OCI-LY1 (cell line): ENCODE results near the gene SLC26A11.

Source experiments
- H2AFZ ChIP-seq: fragments of 200-600 bp; sonication (generic), shearing (Covaris generic); 2 replicates; pipeline ENCODE4 v1.6.0; 2014; ENCODE audit warnings: antibody characterized with exemption, mild to moderate bottlenecking, low read length
- H3F3A ChIP-seq: fragments of 200-600 bp; sonication (generic), shearing (Covaris generic); 2 replicates; pipeline ENCODE4 v1.6.0; 2014; ENCODE audit warnings: mild to moderate bottlenecking, antibody characterized with exemption, low read length, moderate library complexity; ENCODE audit not compliant: insufficient read depth
- H3K27ac ChIP-seq: fragments of 200-600 bp; sonication (generic); 2 replicates; pipeline ENCODE4 v1.5.1; 2014; ENCODE audit warnings: low read length, mixed run types, mild to moderate bottlenecking, low read depth; ENCODE audit not compliant: poor library complexity, severe bottlenecking
- H3K27me3 ChIP-seq: fragments of 200-600 bp; sonication (generic); 2 replicates; pipeline ENCODE4 v1.6.0; 2014; ENCODE audit warnings: antibody characterized with exemption, mild to moderate bottlenecking, low read length, moderate library complexity; ENCODE audit not compliant: insufficient read depth
- H3K36me3 ChIP-seq: fragments of 200-600 bp; sonication (generic); 2 replicates; pipeline ENCODE4 v1.6.1; 2014; ENCODE audit warnings: mild to moderate bottlenecking, antibody characterized with exemption, low read length, moderate library complexity, mixed read lengths; ENCODE audit not compliant: insufficient read depth
- H3K4me1 ChIP-seq: fragments of 200-600 bp; sonication (generic); 2 replicates; pipeline ENCODE4 v1.5.1; 2014; ENCODE audit warnings: mild to moderate bottlenecking, low read length, moderate library complexity; ENCODE audit not compliant: insufficient read depth, severe bottlenecking
- H3K4me2 ChIP-seq: fragments of 200-600 bp; sonication (generic), shearing (Covaris generic); 2 replicates; pipeline ENCODE4 v1.6.1; 2014; ENCODE audit warnings: low read length
- H3K4me3 ChIP-seq: fragments of 200-600 bp; sonication (generic); 2 replicates; pipeline ENCODE4 v1.5.1; 2014; ENCODE audit warnings: low read length, low read depth, mild to moderate bottlenecking, mixed read lengths; ENCODE audit not compliant: poor library complexity, severe bottlenecking
- H3K79me2 ChIP-seq: fragments of 200-600 bp; shearing (Covaris generic); 2 replicates; pipeline ENCODE4 v1.6.1; 2016; ENCODE audit warnings: mixed run types, low read length, mixed read lengths; ENCODE audit not compliant: insufficient read depth
- H3K9ac ChIP-seq: fragments of 200-600 bp; sonication (generic), shearing (Covaris generic); 2 replicates; pipeline ENCODE4 v1.6.1; 2014; ENCODE audit warnings: mild to moderate bottlenecking, low read length, mixed read lengths
- H3K9me2 ChIP-seq: fragments of 200-600 bp; sonication (generic), shearing (Covaris generic); 2 replicates; pipeline ENCODE4 v1.6.1; 2014; ENCODE audit warnings: low read depth, mild to moderate bottlenecking, low read length, mixed read lengths
- H3K9me3 ChIP-seq: fragments of 200-600 bp; shearing (Covaris generic); 2 replicates; pipeline ENCODE4 v1.6.1; 2014; ENCODE audit warnings: low read length, mixed read lengths
- H4K20me1 ChIP-seq: fragments of 200-600 bp; sonication (generic), shearing (Covaris generic); 2 replicates; pipeline ENCODE4 v1.6.0; 2016; ENCODE audit warnings: mild to moderate bottlenecking, low read length; ENCODE audit not compliant: insufficient read depth
- EZH2 ChIP-seq: fragments of 200-600 bp; sonication (generic), shearing (Covaris generic); IDR thresholded peaks from 2 replicates; pipeline ENCODE4 v1.8.0; 2017; ENCODE audit warnings: borderline replicate concordance, mixed run types, mild to moderate bottlenecking, antibody characterized with exemption, low read length, moderate library complexity, mixed read lengths
- TF ChIP-seq, protein P1 (sequence below): fragments of 200-600 bp; sonication (generic), shearing (Covaris generic); IDR thresholded peaks from 2 replicates; pipeline ENCODE4 v1.5.1; 2017; ENCODE audit warnings: mild to moderate bottlenecking, antibody characterized with exemption, low read length, moderate library complexity, mixed read lengths

The SLC26A11 gene

DNA sequence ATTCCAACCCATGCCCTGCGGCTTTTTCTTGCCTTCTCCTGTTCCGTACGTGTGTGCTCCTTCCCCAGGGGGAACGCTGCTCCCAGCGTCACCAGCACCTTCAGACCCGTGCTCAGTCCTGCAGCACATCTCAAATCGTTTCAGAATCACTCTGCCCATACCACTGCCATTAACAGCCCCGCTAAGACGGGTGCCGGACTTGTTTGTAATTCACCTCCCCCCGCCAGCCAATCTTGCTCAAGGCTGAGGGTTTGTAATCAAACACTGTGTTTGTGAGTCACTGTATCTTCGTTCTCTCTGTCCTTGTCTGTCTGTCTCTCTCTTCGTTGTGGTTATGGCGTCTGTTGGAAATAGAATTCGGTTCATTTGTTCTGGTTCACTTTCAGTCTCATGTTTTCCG is 33.1 kb upstream of the SLC26A11 start:
- H3K4me1 ChIP-seq = no peaks in the 10 kb centered on the region
- H3K36me3 ChIP-seq = no peaks in the 10 kb centered on the region
- H3K9me3 ChIP-seq = no peaks in the 10 kb centered on the region
- no peak overlapping the region for H3K27ac ChIP-seq
- H3K27me3 ChIP-seq = peaks cover 10% of the 10 kb centered on the region
- H3K4me3 ChIP-seq = no peak overlapping the region
- H3K9me2 ChIP-seq = no peaks in the 10 kb centered on the region
- H3K79me2 ChIP-seq = no peaks in the 10 kb centered on the region
- no peak overlapping the region for H3K9ac ChIP-seq
- no peak overlapping the region for H3K4me2 ChIP-seq
- H3F3A ChIP-seq = no peaks in the 10 kb centered on the region
- H2AFZ ChIP-seq = no peak overlapping the region
- no peaks in the 10 kb centered on the region for H4K20me1 ChIP-seq
- TF ChIP-seq, protein P1, sequence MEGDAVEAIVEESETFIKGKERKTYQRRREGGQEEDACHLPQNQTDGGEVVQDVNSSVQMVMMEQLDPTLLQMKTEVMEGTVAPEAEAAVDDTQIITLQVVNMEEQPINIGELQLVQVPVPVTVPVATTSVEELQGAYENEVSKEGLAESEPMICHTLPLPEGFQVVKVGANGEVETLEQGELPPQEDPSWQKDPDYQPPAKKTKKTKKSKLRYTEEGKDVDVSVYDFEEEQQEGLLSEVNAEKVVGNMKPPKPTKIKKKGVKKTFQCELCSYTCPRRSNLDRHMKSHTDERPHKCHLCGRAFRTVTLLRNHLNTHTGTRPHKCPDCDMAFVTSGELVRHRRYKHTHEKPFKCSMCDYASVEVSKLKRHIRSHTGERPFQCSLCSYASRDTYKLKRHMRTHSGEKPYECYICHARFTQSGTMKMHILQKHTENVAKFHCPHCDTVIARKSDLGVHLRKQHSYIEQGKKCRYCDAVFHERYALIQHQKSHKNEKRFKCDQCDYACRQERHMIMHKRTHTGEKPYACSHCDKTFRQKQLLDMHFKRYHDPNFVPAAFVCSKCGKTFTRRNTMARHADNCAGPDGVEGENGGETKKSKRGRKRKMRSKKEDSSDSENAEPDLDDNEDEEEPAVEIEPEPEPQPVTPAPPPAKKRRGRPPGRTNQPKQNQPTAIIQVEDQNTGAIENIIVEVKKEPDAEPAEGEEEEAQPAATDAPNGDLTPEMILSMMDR = no peak
- no peak for TF ChIP-seq EZH2

- Histone ChIP-seq H3K4me1 (no peaks in the 10 kb centered on the region), H2AFZ (no peak overlapping the region), H3K9me2 (no peaks in the 10 kb centered on the region), H3K4me2 (no peak overlapping the region), H3F3A (no peaks in the 10 kb centered on the region), H3K9ac (no peak overlapping the region), H3K9me3 (no peaks in the 10 kb centered on the region), H3K27ac (no peak overlapping the region), H3K4me3 (no peak overlapping the region), H3K79me2 (no peaks in the 10 kb centered on the region), H3K27me3 (peaks cover 7% of the 10 kb centered on the region), H3K36me3 (no peaks in the 10 kb centered on the region), H4K20me1 (no peaks in the 10 kb centered on the region)
- TF ChIP-seq, protein P1 = no peak
- TF ChIP-seq EZH2 = no peak
Observed at GRCh38 chr17:80187515-80187941, 32.7 kb upstream of the SLC26A11 start.

GRCh38 chr17:80189611-80190010 is 30.6 kb upstream of the SLC26A11 start:
- no peaks in the 10 kb centered on the region for H3K9me2 ChIP-seq
- no peaks in the 10 kb centered on the region for H3K4me1 ChIP-seq
- no peaks in the 10 kb centered on the region for H3K36me3 ChIP-seq
- TF ChIP-seq, protein P1 = no peak
- TF ChIP-seq EZH2 = no peak
- no peak overlapping the region for H2AFZ ChIP-seq
- H3F3A ChIP-seq = no peaks in the 10 kb centered on the region
- H3K27ac ChIP-seq = no peak overlapping the region
- H3K9me3 ChIP-seq = no peaks in the 10 kb centered on the region
- no peaks in the 10 kb centered on the region for H4K20me1 ChIP-seq
- H3K4me2 ChIP-seq = no peak overlapping the region
- no peak overlapping the region for H3K4me3 ChIP-seq
- peaks cover 7% of the 10 kb centered on the region; the same call in 1 of the 2 replicates for H3K27me3 ChIP-seq
- H3K9ac ChIP-seq = no peak overlapping the region
- H3K79me2 ChIP-seq = no peaks in the 10 kb centered on the region
